Stimulated activated CD4-positive, alpha-beta T cell treated with anti-CD3 and anti-CD28 coated beads, Interleukin-2, amount 100 ng/mL, for 48 hours (primary cell): ENCODE results near the gene VCAM1.

Experiments used
- DNase-seq, 2 donors: peaks; one replicate each; pipeline ENCODE4 v3.0.0-alpha.2; 2020

VCAM1 gene

GRCh38 chr1:100719490-100719889, at the start of gene VCAM1:
TSS of gene VCAM1 (plus strand) at chr1:100719742. CDS start at chr1:100719861, 119 bp downstream.
- DNase-seq: no peak

- DNase-seq: no peak
Observed at GRCh38 chr1:100670083-100670482, 49.5 kb upstream of the VCAM1 start.

GRCh38 chr1:100671601-100672000, 47.9 kb upstream of the VCAM1 start:
- DNase-seq: no peak

GRCh38 chr1:100683448-100684349, 35.8 kb upstream of the VCAM1 start:
- DNase-seq: no peak

- no peak for DNase-seq
Observed at GRCh38 chr1:100699744-100700143, 19.8 kb upstream of the VCAM1 start.

- no peak for DNase-seq
Observed at GRCh38 chr1:100700586-100700985, 19.0 kb upstream of the VCAM1 start.

GRCh38 chr1:100703052-100703451, 16.5 kb upstream of the VCAM1 start:
- no peak for DNase-seq

GRCh38 chr1:100703716-100704115, 15.8 kb upstream of the VCAM1 start:
- DNase-seq: no peak

GRCh38 chr1:100704473-100704872, 15.1 kb upstream of the VCAM1 start:
- no peak for DNase-seq

GRCh38 chr1:100706296-100706695, 13.2 kb upstream of the VCAM1 start:
- no peak for DNase-seq

- no peak for DNase-seq
Observed at GRCh38 chr1:100706856-100707255, 12.7 kb upstream of the VCAM1 start.

- DNase-seq: no peak
Observed at GRCh38 chr1:100708476-100709062, 11.0 kb upstream of the VCAM1 start.

- DNase-seq: no peak
Observed at GRCh38 chr1:100710906-100711682, 8.4 kb upstream of the VCAM1 start.

- peak; percentile 19 to 36 for DNase-seq
Observed at GRCh38 chr1:100713027-100713426, 6.5 kb upstream of the VCAM1 start.

GRCh38 chr1:100713626-100714025, 5.9 kb upstream of the VCAM1 start:
- no peak for DNase-seq

GRCh38 chr1:100714599-100714998, 4.9 kb upstream of the VCAM1 start:
- no peak for DNase-seq

GRCh38 chr1:100717218-100717617, 2.3 kb upstream of the VCAM1 start:
- DNase-seq: no peak

GRCh38 chr1:100718581-100718980, 961 bp upstream of the VCAM1 start:
- no peak for DNase-seq

- DNase-seq: no peak
Observed at GRCh38 chr1:100720101-100720500, 559 bp downstream of the VCAM1 start.

GRCh38 chr1:100720751-100721150, 1.2 kb downstream of the VCAM1 start:
- no peak for DNase-seq

GRCh38 chr1:100721526-100722207, 2.1 kb downstream of the VCAM1 start:
- no peak for DNase-seq

- DNase-seq: no peak
Observed at GRCh38 chr1:100722221-100722620, 2.7 kb downstream of the VCAM1 start.

- DNase-seq: no peak
Observed at GRCh38 chr1:100724281-100724680, 4.7 kb downstream of the VCAM1 start.
